Fibroblast of lung (primary cell): ENCODE measurements around the gene KCTD5. TPM values are rescaled to one million over a fixed set of nuclear protein-coding genes. Genes with fewer than 3 reads are reported as not detected.

Experiments used
- DNase-seq, 2 donors: peaks; one replicate each; pipeline versions ENCODE4 v3.0.0 to v3.0.0-alpha.2; 2010; ENCODE audit warnings: low read depth in 2 of 2
- H2AFZ ChIP-seq: 2 replicates; pipeline ENCODE4 v1.5.1; 2012; ENCODE audit warnings: low read length, control low read depth, inconsistent platforms
- H3K27ac ChIP-seq: 2 replicates; pipeline ENCODE4 v1.5.1; 2011; ENCODE audit warnings: low read length, control low read depth; ENCODE audit not compliant: insufficient read depth
- H3K27me3 ChIP-seq: 2 replicates; pipeline ENCODE4 v1.5.1; 2011; ENCODE audit warnings: mild to moderate bottlenecking, low read length; ENCODE audit not compliant: control insufficient read depth, insufficient read depth
- H3K36me3 ChIP-seq: 2 replicates; pipeline ENCODE4 v1.5.1; 2011; ENCODE audit warnings: low read length; ENCODE audit not compliant: control insufficient read depth, insufficient read depth
- H3K4me1 ChIP-seq: 2 replicates; pipeline ENCODE4 v1.5.1; 2011; ENCODE audit warnings: low read length; ENCODE audit not compliant: control insufficient read depth, insufficient read depth; ENCODE audit errors: extremely low read depth
- H3K4me2 ChIP-seq: 2 replicates; pipeline ENCODE4 v1.5.1; 2011; ENCODE audit warnings: low read length, control low read depth; ENCODE audit not compliant: insufficient read depth; ENCODE audit errors: extremely low read depth
- H3K4me3 ChIP-seq, 4 experiments: fragments of 200-600 bp in 1 of 4; sonication (generic) in 1 of 4; replicated peaks in 1 of 4; 2 replicates each; pipeline ENCODE4 v1.5.1; 2011 to 2016; ENCODE audit warnings: low read length in 4 of 4, low read depth in 3 of 4, mild to moderate bottlenecking in 3 of 4, control low read depth in 2 of 4, inconsistent platforms in 1 of 4, mixed read lengths in 1 of 4; ENCODE audit not compliant: insufficient read depth in 1 of 4; ENCODE audit errors: control extremely low read depth in 1 of 4
- H3K79me2 ChIP-seq: 2 replicates; pipeline ENCODE4 v1.5.1; 2012; ENCODE audit warnings: mild to moderate bottlenecking, low read length, inconsistent platforms; ENCODE audit not compliant: control insufficient read depth, insufficient read depth
- H3K9ac ChIP-seq: 2 replicates; pipeline ENCODE4 v1.5.1; 2011; ENCODE audit warnings: mild to moderate bottlenecking, low read length, control low read depth; ENCODE audit not compliant: insufficient read depth
- H3K9me3 ChIP-seq: 2 replicates; pipeline ENCODE4 v1.5.1; 2012; ENCODE audit warnings: low read depth, low read length; ENCODE audit not compliant: control insufficient read depth, insufficient read depth
- H4K20me1 ChIP-seq: 2 replicates; pipeline ENCODE4 v1.5.1; 2011; ENCODE audit warnings: low read length; ENCODE audit not compliant: control insufficient read depth, insufficient read depth; ENCODE audit errors: extremely low read depth
- CTCF ChIP-seq, 2 donors: IDR thresholded peaks in 1 of 2; conservative IDR thresholded peaks in 1 of 2; 1 replicate in 1 of 2; 2 replicates in 1 of 2; pipeline ENCODE4 v1.5.1; 2011 to 2012; ENCODE audit warnings: low read length in 2 of 2, control low read depth in 1 of 2, inconsistent platforms in 1 of 2, low read depth in 1 of 2, mild to moderate bottlenecking in 1 of 2
- EZH2 ChIP-seq: IDR thresholded peaks from 2 replicates; pipeline ENCODE4 v1.5.1; 2012; ENCODE audit warnings: low read length, control low read depth, mild to moderate bottlenecking; ENCODE audit errors: missing control alignments
- polyA plus RNA-seq, 2 donors: library from polyadenylated mRNA; depleted of rRNA in 1 of 2; stranded (reverse) in 1 of 2; unstranded in 1 of 2; fragments of >200 nt; gene quantifications; 2 replicates each; pipeline ENCODE4 v1.2.1, GENCODE V29; 2011 to 2012; ENCODE audit warnings: missing spikeins in 1 of 2
- total RNA-seq: library from RNA; depleted of rRNA; stranded (reverse); fragments of >200 nt; gene quantifications from 2 replicates; pipeline ENCODE4 v1.2.1, GENCODE V29; 2014

KCTD5 gene
- total and polyA plus RNA-seq, 2 donors (not counting 1 experiment from before 2014, with no cell fraction given), result 21.6 to 25.9 TPM

GRCh38 chr16:2745116-2745890 lies 63.0 kb downstream of the KCTD5 start:
- DNase-seq, result no peak
- no peaks in the 10 kb centered on the region for H3K4me1 ChIP-seq
- H3K27ac ChIP-seq, result no peak overlapping the region
- no peaks in the 10 kb centered on the region for H3K79me2 ChIP-seq
- TF ChIP-seq CTCF (conservative IDR thresholded peaks at IDR 0.05 in 1 of 2, IDR thresholded peaks at IDR 0.05 in 1 of 2; ENCODE audit: low read depth in 1 of 2, low read length in 2 of 2) (no peak), EZH2 (no peak)
- H3K36me3 ChIP-seq, result no peaks in the 10 kb centered on the region
- H3K9ac ChIP-seq, result no peak overlapping the region
- no peaks in the 10 kb centered on the region for H3K27me3 ChIP-seq
- no peak overlapping the region for H3K4me2 ChIP-seq
- no peak overlapping the region for H3K4me3 ChIP-seq
- no peaks in the 10 kb centered on the region for H3K9me3 ChIP-seq
- H2AFZ ChIP-seq, result no peak overlapping the region
- H4K20me1 ChIP-seq, result no peaks in the 10 kb centered on the region

GRCh38 chr16:2745961-2746360 lies 63.6 kb downstream of the KCTD5 start:
- Histone ChIP-seq H3K9me3 (no peaks in the 10 kb centered on the region), H3K4me3 (no peak overlapping the region), H3K79me2 (no peaks in the 10 kb centered on the region), H2AFZ (no peak overlapping the region), H3K4me2 (no peak overlapping the region), H3K4me1 (no peaks in the 10 kb centered on the region), H3K36me3 (no peaks in the 10 kb centered on the region), H3K27ac (no peak overlapping the region), H4K20me1 (no peaks in the 10 kb centered on the region), H3K27me3 (no peaks in the 10 kb centered on the region), H3K9ac (no peak overlapping the region)
- TF ChIP-seq CTCF (conservative IDR thresholded peaks at IDR 0.05 in 1 of 2, IDR thresholded peaks at IDR 0.05 in 1 of 2; ENCODE audit: low read depth in 1 of 2, low read length in 2 of 2), result no peak
- no peak for TF ChIP-seq EZH2
- DNase-seq, result no peak

DNA sequence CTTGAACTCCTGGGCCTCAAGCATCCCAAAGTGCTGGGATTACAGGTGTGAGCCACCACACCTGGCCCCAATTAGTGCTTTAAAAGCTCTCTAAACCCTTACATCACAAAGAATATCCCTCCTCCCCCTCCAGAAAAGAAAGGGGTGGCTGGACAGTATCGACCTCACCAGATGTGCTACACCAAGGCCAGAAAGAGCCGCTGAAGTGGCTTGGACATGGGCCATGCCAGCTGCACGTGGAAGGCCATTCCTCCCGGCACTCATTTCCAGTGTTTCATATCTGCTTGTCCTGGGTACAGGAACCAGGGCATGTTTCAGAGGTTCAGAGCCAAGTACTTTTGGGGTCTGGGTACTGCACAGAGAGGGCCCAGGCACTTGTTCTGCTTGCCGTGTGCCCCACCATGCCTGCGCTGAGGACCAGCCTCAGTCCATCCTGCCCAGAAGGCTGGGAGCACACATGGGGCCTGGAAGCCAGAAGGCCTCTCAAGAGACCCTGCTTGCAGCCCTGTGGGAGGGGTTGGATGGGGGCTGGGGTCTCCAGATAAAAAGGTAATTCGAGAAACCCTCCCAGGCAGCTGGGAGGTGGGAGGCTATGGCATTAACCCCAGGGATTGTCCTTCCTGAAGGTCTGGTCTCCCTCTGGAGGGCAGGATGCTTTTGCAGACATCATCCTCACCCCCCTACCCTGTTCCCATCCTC lies 66.6 kb downstream of the KCTD5 start:
- H3K9ac ChIP-seq, result no peak overlapping the region
- no peak for DNase-seq
- TF ChIP-seq EZH2 (no peak), CTCF (conservative IDR thresholded peaks at IDR 0.05 in 1 of 2, IDR thresholded peaks at IDR 0.05 in 1 of 2; ENCODE audit: low read depth in 1 of 2, low read length in 2 of 2) (no peak)

More for the DNA sequence above, 66.6 kb downstream of the KCTD5 start:
- Histone ChIP-seq H2AFZ (no peak overlapping the region), H3K4me1 (no peaks in the 10 kb centered on the region), H4K20me1 (no peaks in the 10 kb centered on the region), H3K4me3 (no peak overlapping the region), H3K9me3 (no peaks in the 10 kb centered on the region), H3K27me3 (no peaks in the 10 kb centered on the region), H3K79me2 (peaks cover 10% of the 10 kb centered on the region), H3K36me3 (no peaks in the 10 kb centered on the region), H3K27ac (no peak overlapping the region), H3K4me2 (no peak overlapping the region)
